Esophagus squamous epithelium (tissue), 4 donors: ENCODE results near the gene SMYD3.

Source experiments
- CTCF ChIP-seq, 6 experiments: fragments of 450-650 bp in 4 of 6; fragments of 200-600 bp in 2 of 6; sonication (generic) in 2 of 6; IDR thresholded peaks; one replicate each; pipeline ENCODE4 v1.5.1; 2016 to 2019; ENCODE audit warnings: antibody characterized with exemption in 6 of 6, mild to moderate bottlenecking in 4 of 6, moderate library complexity in 4 of 6
- POLR2A ChIP-seq, 4 donors: fragments of 450-650 bp; IDR thresholded peaks; one replicate each; pipeline ENCODE4 v1.6.1; 2017; ENCODE audit warnings: antibody characterized with exemption in 4 of 4, mild to moderate bottlenecking in 4 of 4, moderate library complexity in 3 of 4

GRCh38 chr1:245835386-245835785 lies 671.7 kb downstream of the SMYD3 start:
- no peak for TF ChIP-seq POLR2A (IDR thresholded peaks at IDR 0.05)
- no peak for TF ChIP-seq CTCF (IDR thresholded peaks at IDR 0.05)
